Anterior cingulate cortex (tissue), 58 donors: ENCODE results near the gene TXNDC5.
"Not testable (repeated sequence)": the region's sequence is repeated elsewhere in the genome, so short reads cannot be mapped to it uniquely, and the experiment has no call there.

Experiments
- DNase-seq, 58 donors: peaks; one replicate each; lab custom pipeline; 2025; lab: John Stamatoyannopoulos, UW

TXNDC5 gene

DNA sequence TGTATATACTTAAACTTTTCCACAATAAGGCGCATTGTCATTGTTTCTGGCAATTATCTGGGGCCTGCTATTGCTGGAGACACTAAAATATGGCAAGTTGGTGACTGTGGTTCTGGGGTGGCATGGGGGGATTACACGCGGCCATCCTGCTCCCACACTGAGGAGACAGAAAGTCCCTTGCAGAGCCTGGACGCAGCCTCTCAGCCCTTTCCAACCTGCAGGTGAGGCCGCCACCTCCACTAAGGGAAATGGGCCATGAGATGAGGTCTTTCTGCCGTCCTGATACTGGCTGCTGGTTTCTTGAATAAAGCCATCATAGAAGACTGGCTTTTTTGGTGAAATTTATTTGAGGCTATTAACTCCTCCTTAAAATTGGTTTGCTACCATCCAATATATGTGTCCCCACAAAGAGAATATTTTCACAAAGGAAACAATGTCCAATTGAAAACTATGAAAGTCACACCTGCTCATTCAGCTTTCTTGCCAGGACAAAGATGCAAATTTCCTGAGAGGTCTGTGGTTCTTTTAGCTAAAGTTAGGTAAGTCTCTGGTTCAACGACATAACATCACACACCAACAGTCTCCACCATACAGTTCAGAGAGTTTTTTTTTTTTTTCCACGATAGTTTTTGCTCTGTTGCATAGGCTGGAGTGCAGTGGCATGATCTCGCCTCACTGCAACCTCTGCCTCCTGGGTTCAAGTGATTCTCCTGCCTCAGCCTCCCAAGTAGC, 13.0 kb downstream of the TXNDC5 start:
- DNase-seq = no peak

DNA sequence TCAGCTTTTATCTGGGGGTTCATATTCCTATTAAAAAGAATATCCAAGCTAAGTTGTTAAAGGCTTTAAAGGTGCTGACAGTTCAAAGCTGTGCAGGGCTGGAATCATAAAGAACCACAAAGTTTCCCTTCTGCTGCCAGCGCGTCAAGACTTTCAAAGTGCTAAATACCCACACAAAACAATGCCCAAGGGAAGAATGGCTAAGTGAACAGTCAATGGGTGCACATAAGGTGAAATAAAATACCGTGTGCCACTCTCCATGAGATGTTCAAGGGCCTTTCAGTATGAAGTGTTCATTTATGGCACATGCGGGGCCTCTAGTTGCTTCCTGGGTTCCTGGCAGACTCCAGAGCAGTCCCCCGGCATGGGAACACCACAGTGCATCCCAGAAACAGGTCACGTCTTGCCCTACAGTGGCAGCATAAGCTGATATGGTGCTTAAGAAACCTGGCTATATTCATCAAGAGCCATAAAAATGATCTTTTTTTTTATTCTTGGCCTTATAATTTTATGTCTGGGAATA, 14.1 kb downstream of the TXNDC5 start:
- DNase-seq = no peak

DNA sequence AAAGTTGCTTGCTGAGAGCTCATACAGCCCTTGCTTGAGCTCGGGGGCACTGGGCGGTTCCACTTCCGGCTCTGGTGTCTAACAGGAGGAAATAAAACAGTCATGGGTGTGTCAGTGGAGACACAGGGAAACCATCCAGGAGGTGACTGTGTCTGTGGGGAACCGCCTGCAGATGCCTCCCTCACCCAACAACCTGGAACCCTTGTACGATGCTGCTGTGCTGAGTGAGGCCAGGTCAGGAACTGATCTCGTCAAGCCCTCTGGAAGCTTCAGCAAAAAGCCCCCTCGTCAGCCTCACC, 15.5 kb downstream of the TXNDC5 start:
- no peak for DNase-seq

- no peak for DNase-seq
Measured at GRCh38 chr6:7894262-7895124, 16.1 kb downstream of the TXNDC5 start.

GRCh38 chr6:7893342-7893741, 17.2 kb downstream of the TXNDC5 start:
- no peak for DNase-seq

GRCh38 chr6:7892367-7892766, 18.2 kb downstream of the TXNDC5 start:
- DNase-seq = not testable (repeated sequence)

- no peak for DNase-seq
Measured at GRCh38 chr6:7891078-7891872, 19.3 kb downstream of the TXNDC5 start.

DNA sequence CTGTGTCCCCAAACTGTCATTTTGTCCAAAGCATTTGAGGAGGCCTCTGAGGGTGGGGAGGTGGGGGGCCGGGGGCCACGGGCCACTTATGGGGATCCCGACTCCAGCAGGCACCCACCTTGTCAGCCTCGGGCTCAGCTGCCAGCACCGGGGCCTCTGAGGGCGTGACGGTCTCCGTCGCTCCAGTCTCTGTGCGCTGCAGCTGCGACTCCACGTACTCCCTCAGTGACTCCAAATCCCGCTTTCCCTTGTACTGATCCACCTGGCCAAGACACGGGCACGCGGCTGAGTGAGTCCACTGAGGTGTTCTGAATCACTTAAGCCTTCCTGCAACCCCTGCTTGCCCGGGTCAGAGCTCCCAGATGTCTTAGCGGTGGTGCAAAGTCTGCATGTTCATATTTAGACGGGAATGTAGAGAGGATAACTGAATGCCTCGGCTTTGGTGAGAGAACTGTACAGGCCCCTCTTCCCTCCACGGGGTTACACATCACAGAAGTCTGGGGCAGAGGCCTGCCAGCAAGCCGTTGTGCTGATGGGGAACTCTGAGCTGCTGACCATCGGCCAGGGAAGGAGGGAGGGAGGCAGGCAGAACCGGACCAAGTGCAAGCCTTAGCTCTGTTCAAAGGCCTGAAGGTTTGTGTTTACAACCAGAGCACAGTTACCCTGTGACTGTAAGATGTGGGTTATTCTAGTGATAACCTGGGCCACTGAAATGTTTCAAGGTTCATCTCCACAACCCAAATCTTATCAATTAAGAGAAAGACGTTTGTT, 21.8 kb downstream of the TXNDC5 start:
- no peak for DNase-seq

DNA sequence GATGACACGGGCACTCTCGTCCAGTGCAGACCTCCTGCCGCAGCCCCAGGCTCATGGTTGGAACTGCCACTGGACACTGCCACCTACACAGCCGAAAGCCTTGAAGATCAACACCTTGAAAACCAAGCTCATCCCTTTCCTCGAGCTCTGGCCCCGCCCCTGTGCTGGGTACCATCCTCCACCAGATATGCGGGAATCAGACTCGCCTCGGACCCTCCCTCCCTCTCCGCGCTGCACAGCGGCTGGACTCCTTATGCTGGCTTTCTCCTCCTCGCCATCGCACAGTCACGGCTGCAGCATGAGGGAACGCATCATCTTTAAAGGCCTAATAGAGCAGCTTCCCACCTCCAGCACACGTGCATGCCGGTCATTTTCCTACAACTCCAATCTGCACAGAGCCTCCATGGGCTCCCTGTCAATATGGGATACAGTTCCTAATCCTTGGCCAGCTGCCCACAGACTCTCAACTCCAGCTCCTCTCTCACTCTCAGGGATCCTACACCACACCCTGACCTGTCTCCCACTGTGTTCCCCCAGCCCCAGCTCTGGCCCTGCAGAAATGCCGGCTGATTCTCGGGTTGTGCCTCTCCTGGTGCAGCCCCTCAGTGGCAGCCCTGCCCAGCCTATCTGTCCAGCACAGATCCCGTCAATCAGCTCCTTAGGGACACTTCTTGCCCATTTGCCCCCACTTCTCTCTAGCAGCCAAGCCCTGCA, 23.2 kb downstream of the TXNDC5 start:
- DNase-seq = no peak

GRCh38 chr6:7886132-7886531, 24.5 kb downstream of the TXNDC5 start:
- no peak for DNase-seq

DNA sequence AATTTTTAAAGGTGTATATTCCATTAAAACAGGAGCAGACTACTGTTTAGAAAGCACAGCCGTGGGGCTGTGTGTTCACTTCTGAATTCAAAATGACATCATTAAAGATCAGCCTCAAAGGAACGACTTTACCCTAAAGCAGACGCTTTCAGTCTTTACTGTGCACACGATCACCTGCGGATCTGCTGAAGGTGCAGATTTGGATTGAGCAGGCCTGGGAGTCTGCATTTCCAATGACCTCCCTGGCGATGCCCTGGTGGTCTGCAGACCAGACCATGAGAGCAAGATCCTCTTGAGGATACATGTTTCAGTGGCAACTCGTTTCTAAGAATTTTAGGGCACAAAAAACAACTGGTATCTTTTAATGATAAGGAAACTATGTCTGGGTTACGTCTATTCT, 27.2 kb downstream of the TXNDC5 start:
- no peak for DNase-seq

- no peak for DNase-seq
Measured at GRCh38 chr6:7882505-7883257, 27.9 kb downstream of the TXNDC5 start.

DNA sequence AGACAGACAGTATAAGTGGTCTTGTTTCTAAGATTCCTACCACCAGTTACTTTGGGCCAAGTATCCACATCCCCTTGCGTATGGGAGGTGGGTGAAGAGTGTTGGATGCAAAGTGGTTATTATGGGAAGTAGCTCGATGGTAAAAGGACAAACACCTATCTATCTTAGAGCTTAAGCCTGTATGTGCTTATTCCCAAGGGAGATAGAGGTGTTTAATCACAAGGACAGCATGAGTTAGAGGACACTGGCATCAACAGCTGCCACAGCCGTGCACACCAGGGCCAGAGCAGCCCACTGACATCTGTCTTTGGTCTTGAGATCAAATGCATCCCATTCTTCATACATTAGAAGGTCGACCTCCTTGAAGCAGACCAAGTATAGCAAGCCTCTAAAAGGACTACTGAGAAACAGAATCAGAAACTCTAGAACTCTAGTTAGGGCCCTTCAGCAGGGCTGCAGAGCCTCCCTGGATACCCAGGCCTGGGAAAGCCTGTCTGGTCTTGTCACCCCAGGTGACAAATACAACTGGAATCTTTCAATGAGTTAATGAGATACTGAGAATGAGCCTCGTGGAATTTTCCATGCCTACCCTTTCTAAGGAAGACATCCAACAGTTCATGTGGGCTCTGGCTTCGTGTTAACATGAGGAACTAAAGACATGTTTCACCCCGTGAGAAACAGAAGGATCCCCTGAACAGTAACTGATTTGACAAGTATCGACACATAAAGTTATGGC, 28.7 kb downstream of the TXNDC5 start:
- no peak for DNase-seq

GRCh38 chr6:7880718-7881107, 29.9 kb downstream of the TXNDC5 start:
- DNase-seq = no peak

- DNase-seq = no peak
Measured at GRCh38 chr6:7879980-7880717, 30.4 kb downstream of the TXNDC5 start.

GRCh38 chr6:7879579-7879978, 31.0 kb downstream of the TXNDC5 start:
- DNase-seq = no peak

GRCh38 chr6:7879043-7879442, 31.5 kb downstream of the TXNDC5 start:
- DNase-seq = no peak
